ENCODE measurements around the gene PPARD.
"Not testable (repeated sequence)": the region's sequence is repeated elsewhere in the genome, so short reads cannot be mapped to it uniquely, and the experiment has no call there.

The PPARD gene

GRCh38 chr6:35342258-35343091, at the start of gene PPARD:
Gene PPARD (plus strand): TSS chr6:35342558. CDS start chr6:35411088, 68,530 bp downstream.
- peak; percentile 92 to 94 for DNase-seq (ENCODE audit: low read depth in 2 of 2, low spot score in 1 of 2)

GRCh38 chr6:35293681-35294080, 48.7 kb upstream of the PPARD start:
- DNase-seq (ENCODE audit: low read depth in 2 of 2, low spot score in 1 of 2): no peak

GRCh38 chr6:35294308-35294945, 47.9 kb upstream of the PPARD start:
- no peak for DNase-seq (ENCODE audit: low read depth in 2 of 2, low spot score in 1 of 2)

GRCh38 chr6:35295036-35295435, 47.3 kb upstream of the PPARD start:
- no peak for DNase-seq (ENCODE audit: low read depth in 2 of 2, low spot score in 1 of 2)

- DNase-seq (ENCODE audit: low read depth in 2 of 2, low spot score in 1 of 2): no peak
Observed at GRCh38 chr6:35295521-35296315, 46.6 kb upstream of the PPARD start.

GRCh38 chr6:35296931-35297600, 45.3 kb upstream of the PPARD start:
- DNase-seq (ENCODE audit: low read depth in 2 of 2, low spot score in 1 of 2): no peak

- DNase-seq (ENCODE audit: low read depth in 2 of 2, low spot score in 1 of 2): peak; percentile 78 to 82
Observed at GRCh38 chr6:35297601-35298481, 44.5 kb upstream of the PPARD start, which contains the start of gene DEF6. Gene DEF6 (plus strand): TSS chr6:35297818. CDS start chr6:35297857, 39 bp downstream.

- DNase-seq (ENCODE audit: low read depth in 2 of 2, low spot score in 1 of 2): no peak
Observed at GRCh38 chr6:35298625-35299140, 43.7 kb upstream of the PPARD start.

- DNase-seq (ENCODE audit: low read depth in 2 of 2, low spot score in 1 of 2): no peak
Observed at GRCh38 chr6:35299674-35300073, 42.7 kb upstream of the PPARD start.

- no peak for DNase-seq (ENCODE audit: low read depth in 2 of 2, low spot score in 1 of 2)
Observed at GRCh38 chr6:35300848-35301247, 41.5 kb upstream of the PPARD start.

- peak; percentile 66 to 75 for DNase-seq (ENCODE audit: low read depth in 2 of 2, low spot score in 1 of 2)
Observed at GRCh38 chr6:35302604-35303241, 39.6 kb upstream of the PPARD start.

GRCh38 chr6:35304299-35304698, 38.1 kb upstream of the PPARD start:
- no peak for DNase-seq (ENCODE audit: low read depth in 2 of 2, low spot score in 1 of 2)

GRCh38 chr6:35305117-35305516, 37.2 kb upstream of the PPARD start:
- no peak for DNase-seq (ENCODE audit: low read depth in 2 of 2, low spot score in 1 of 2)

GRCh38 chr6:35307138-35307537, 35.2 kb upstream of the PPARD start:
- not testable (repeated sequence) for DNase-seq (ENCODE audit: low read depth in 2 of 2, low spot score in 1 of 2)

GRCh38 chr6:35308543-35308942, 33.8 kb upstream of the PPARD start:
- DNase-seq (ENCODE audit: low read depth in 2 of 2, low spot score in 1 of 2): not testable (repeated sequence)

- DNase-seq (ENCODE audit: low read depth in 2 of 2, low spot score in 1 of 2): no peak
Observed at GRCh38 chr6:35309611-35310264, 32.6 kb upstream of the PPARD start.

GRCh38 chr6:35310265-35310831, 32.0 kb upstream of the PPARD start:
- DNase-seq (ENCODE audit: low read depth in 2 of 2, low spot score in 1 of 2): no peak

- no peak for DNase-seq (ENCODE audit: low read depth in 2 of 2, low spot score in 1 of 2)
Observed at GRCh38 chr6:35311390-35312075, 30.8 kb upstream of the PPARD start.

Measured in stimulated activated CD8-positive, alpha-beta memory T cell treated with anti-CD3 and anti-CD28 coated beads, Interleukin-4, amount 100 ng/mL, for 1 hour (primary cell).